ENCODE results near the gene COL10A1. TPM values are rescaled to one million over a fixed set of nuclear protein-coding genes. Genes with fewer than 3 reads are reported as not detected.

Gene COL10A1
- polyA plus RNA-seq, 1 donor from 2014 or later: not detected

GRCh38 chr6:116087437-116088027, 38.4 kb downstream of the COL10A1 start:
- no peak overlapping the region for H2AFZ ChIP-seq (ENCODE audit: low read depth, low read length)

GRCh38 chr6:116084284-116084683, 41.6 kb downstream of the COL10A1 start:
- Histone ChIP-seq H3F3A (ENCODE audit: insufficient read depth, low read length, poor library complexity, severe bottlenecking) (no peaks in the 10 kb centered on the region), H4K20me1 (ENCODE audit: insufficient read depth) (no peaks in the 10 kb centered on the region), H3K79me2 (replicated peaks; ENCODE audit: insufficient read depth, low read length) (no peaks in the 10 kb centered on the region), H3K36me3 (ENCODE audit: insufficient read depth, low read length) (no peaks in the 10 kb centered on the region), H3K4me3 (ENCODE audit: low read length) (no peak overlapping the region), H3K4me2 (ENCODE audit: low read length) (no peak overlapping the region), H2AFZ (ENCODE audit: low read depth, low read length) (no peak overlapping the region), H3K27ac (ENCODE audit: low read length) (no peak overlapping the region), H3K9me2 (ENCODE audit: insufficient read depth, low read length) (no peaks in the 10 kb centered on the region), H3K9me3 (ENCODE audit: low read length) (no peaks in the 10 kb centered on the region), H3K27me3 (ENCODE audit: insufficient read depth, low read depth, low read length) (no peaks in the 10 kb centered on the region), H3K9ac (ENCODE audit: low read length) (no peak overlapping the region)
- TF ChIP-seq POLR2AphosphoS5 (IDR thresholded peaks at IDR 0.05): no peak
- TF ChIP-seq EP300 (conservative IDR thresholded peaks at IDR 0.05; ENCODE audit: poor library complexity, severe bottlenecking): no peak
- TF ChIP-seq SMC3 (conservative IDR thresholded peaks at IDR 0.05; ENCODE audit: poor library complexity): no peak
- no peak for TF ChIP-seq CTCF (IDR thresholded peaks at IDR 0.05; ENCODE audit: poor library complexity, severe bottlenecking)
- no peak for TF ChIP-seq TAF1 (IDR thresholded peaks at IDR 0.05; ENCODE audit: low read depth)
- TF ChIP-seq EZH2 (IDR thresholded peaks at IDR 0.05; ENCODE audit: borderline replicate concordance, insufficient read depth, low read length, poor library complexity, severe bottlenecking): no peak
- no peak for TF ChIP-seq RAD21 (conservative IDR thresholded peaks at IDR 0.05)

More at GRCh38 chr6:116087437-116088027, 38.4 kb downstream of the COL10A1 start:
- Histone ChIP-seq H3F3A (ENCODE audit: insufficient read depth, low read length, poor library complexity, severe bottlenecking) (no peaks in the 10 kb centered on the region), H3K4me3 (ENCODE audit: low read length) (no peak overlapping the region), H3K4me2 (ENCODE audit: low read length) (no peak overlapping the region), H3K9me2 (ENCODE audit: insufficient read depth, low read length) (no peaks in the 10 kb centered on the region), H4K20me1 (ENCODE audit: insufficient read depth) (no peaks in the 10 kb centered on the region), H3K79me2 (replicated peaks; ENCODE audit: insufficient read depth, low read length) (no peaks in the 10 kb centered on the region), H3K27me3 (ENCODE audit: insufficient read depth, low read depth, low read length) (no peaks in the 10 kb centered on the region), H3K9me3 (ENCODE audit: low read length) (no peaks in the 10 kb centered on the region), H3K9ac (ENCODE audit: low read length) (no peak overlapping the region), H3K36me3 (ENCODE audit: insufficient read depth, low read length) (no peaks in the 10 kb centered on the region), H3K27ac (ENCODE audit: low read length) (no peak overlapping the region)
- TF ChIP-seq REST (IDR thresholded peaks at IDR 0.05; ENCODE audit: borderline replicate concordance) (no peak), EZH2 (IDR thresholded peaks at IDR 0.05; ENCODE audit: borderline replicate concordance, insufficient read depth, low read length, poor library complexity, severe bottlenecking) (no peak), CTCF (IDR thresholded peaks at IDR 0.05; ENCODE audit: poor library complexity, severe bottlenecking) (no peak), RAD21 (conservative IDR thresholded peaks at IDR 0.05) (no peak), SMC3 (conservative IDR thresholded peaks at IDR 0.05; ENCODE audit: poor library complexity) (no peak), EP300 (conservative IDR thresholded peaks at IDR 0.05; ENCODE audit: poor library complexity, severe bottlenecking) (no peak), MXI1 (conservative IDR thresholded peaks at IDR 0.05; ENCODE audit: poor library complexity, severe bottlenecking) (no peak), POLR2AphosphoS5 (IDR thresholded peaks at IDR 0.05) (no peak), TAF1 (IDR thresholded peaks at IDR 0.05; ENCODE audit: low read depth) (no peak)

Measured in neural cell (in vitro differentiated cells).